Neuronal stem cell (in vitro differentiated cells): ENCODE results near the gene STOML1.
"Not testable (repeated sequence)": the region's sequence is repeated elsewhere in the genome, so short reads cannot be mapped to it uniquely, and the experiment has no call there.

ENCODE experiments used
- DNase-seq: peaks from one replicate; pipeline ENCODE4 v3.0.0-alpha.2; 2013; ENCODE audit warnings: low spot score
- H2AFZ ChIP-seq: one replicate; pipeline ENCODE4 v1.6.1; 2013; ENCODE audit warnings: mild to moderate bottlenecking, low read length, inconsistent platforms
- H2AK5ac ChIP-seq: 2 replicates; pipeline ENCODE4 v1.6.1; 2013; ENCODE audit warnings: low read depth, mild to moderate bottlenecking, inconsistent platforms, low read length, moderate library complexity, mixed read lengths
- H2BK120ac ChIP-seq: 2 replicates; pipeline ENCODE4 v1.6.1; 2013; ENCODE audit warnings: low read depth, mild to moderate bottlenecking, inconsistent platforms, low read length, moderate library complexity, mixed read lengths
- H2BK12ac ChIP-seq: one replicate; pipeline ENCODE4 v1.6.1; 2013; ENCODE audit warnings: low read length, inconsistent platforms
- H2BK15ac ChIP-seq: 2 replicates; pipeline ENCODE4 v1.6.1; 2013; ENCODE audit warnings: mild to moderate bottlenecking, low read length, inconsistent platforms, mixed read lengths
- H2BK5ac ChIP-seq: one replicate; pipeline ENCODE4 v1.6.1; 2013; ENCODE audit warnings: inconsistent platforms, mild to moderate bottlenecking, low read length, moderate library complexity
- H3K14ac ChIP-seq: one replicate; pipeline ENCODE4 v1.6.1; 2013; ENCODE audit warnings: low read length, inconsistent platforms
- H3K18ac ChIP-seq: 2 replicates; pipeline ENCODE4 v1.6.1; 2013; ENCODE audit warnings: low read length, inconsistent platforms
- H3K23ac ChIP-seq: 2 replicates; pipeline ENCODE4 v1.6.1; 2013; ENCODE audit warnings: low read depth, mild to moderate bottlenecking, mixed read lengths, low read length, inconsistent platforms; ENCODE audit not compliant: poor library complexity
- H3K27ac ChIP-seq: replicated peaks from 3 replicates; pipeline ENCODE4 v1.5.1; 2013; ENCODE audit warnings: low read length, inconsistent platforms
- H3K27me3 ChIP-seq, 3 experiments: 2 replicates each; pipeline ENCODE4 v1.6.1; 2013; ENCODE audit warnings: low read length in 3 of 3, mild to moderate bottlenecking in 2 of 3, inconsistent platforms in 1 of 3, low read depth in 1 of 3, mixed read lengths in 1 of 3, moderate library complexity in 1 of 3; ENCODE audit not compliant: control insufficient read depth in 3 of 3, insufficient read depth in 3 of 3
- H3K36me3 ChIP-seq, 2 donors: replicated peaks in 1 of 2; 2 replicates each; pipeline ENCODE4 v1.6.1; 2013; ENCODE audit warnings: low read length in 2 of 2; ENCODE audit not compliant: control insufficient read depth in 2 of 2, insufficient read depth in 2 of 2
- H3K4ac ChIP-seq: 2 replicates; pipeline ENCODE4 v1.6.1; 2013; ENCODE audit warnings: inconsistent platforms, mild to moderate bottlenecking, low read length, moderate library complexity
- H3K4me1 ChIP-seq, 2 donors: 1 replicate in 1 of 2; 2 replicates in 1 of 2; pipeline ENCODE4 v1.6.1; 2013; ENCODE audit warnings: low read length in 2 of 2, low read depth in 1 of 2; ENCODE audit not compliant: control insufficient read depth in 2 of 2, insufficient read depth in 1 of 2
- H3K4me2 ChIP-seq: one replicate; pipeline ENCODE4 v1.6.1; 2013; ENCODE audit warnings: mild to moderate bottlenecking, low read length, inconsistent platforms; ENCODE audit not compliant: insufficient read depth, poor library complexity, severe bottlenecking
- H3K4me3 ChIP-seq, 2 donors: 2 replicates each; pipeline ENCODE4 v1.5.1; 2013; ENCODE audit warnings: low read length in 2 of 2, mild to moderate bottlenecking in 2 of 2, inconsistent platforms in 1 of 2, moderate library complexity in 1 of 2
- H3K79me1 ChIP-seq: one replicate; pipeline ENCODE4 v1.6.1; 2013; ENCODE audit warnings: low read depth, mild to moderate bottlenecking, inconsistent platforms, low read length, moderate library complexity
- H3K9ac ChIP-seq: one replicate; pipeline ENCODE4 v1.6.1; 2013; ENCODE audit warnings: mild to moderate bottlenecking, low read depth, low read length, inconsistent platforms; ENCODE audit not compliant: poor library complexity
- H3K9me3 ChIP-seq, 2 donors: replicated peaks in 1 of 2; 2 replicates each; pipeline versions ENCODE3 to v1.6.1; 2013; ENCODE audit warnings: low read length in 2 of 2, mild to moderate bottlenecking in 2 of 2, inconsistent platforms in 1 of 2, low read depth in 1 of 2, mixed read lengths in 1 of 2, moderate library complexity in 1 of 2; ENCODE audit not compliant: control insufficient read depth in 2 of 2, insufficient read depth in 1 of 2
- H4K8ac ChIP-seq: one replicate; pipeline ENCODE4 v1.6.1; 2013; ENCODE audit warnings: low read depth, mild to moderate bottlenecking, inconsistent platforms, low read length, moderate library complexity
- H4K91ac ChIP-seq: one replicate; pipeline ENCODE4 v1.6.1; 2013; ENCODE audit warnings: low read length, low read depth, mild to moderate bottlenecking, inconsistent platforms; ENCODE audit not compliant: poor library complexity
- WGBS, 2 donors: extraction: QIAGEN DNeasy Blood & Tissue Kit; methylation state at CpG; one replicate each; pipeline ENCODE4 v1.1.7; 2013; ENCODE audit warnings: missing lambda C conversion rate in 2 of 2, mixed read lengths in 1 of 2; ENCODE audit not compliant: insufficient read length in 2 of 2, insufficient replicate concordance in 1 of 2; ENCODE audit errors: extremely low coverage in 2 of 2; 5-methylcytosine and 5-hydroxymethylcytosine counted together

The STOML1 gene

DNA sequence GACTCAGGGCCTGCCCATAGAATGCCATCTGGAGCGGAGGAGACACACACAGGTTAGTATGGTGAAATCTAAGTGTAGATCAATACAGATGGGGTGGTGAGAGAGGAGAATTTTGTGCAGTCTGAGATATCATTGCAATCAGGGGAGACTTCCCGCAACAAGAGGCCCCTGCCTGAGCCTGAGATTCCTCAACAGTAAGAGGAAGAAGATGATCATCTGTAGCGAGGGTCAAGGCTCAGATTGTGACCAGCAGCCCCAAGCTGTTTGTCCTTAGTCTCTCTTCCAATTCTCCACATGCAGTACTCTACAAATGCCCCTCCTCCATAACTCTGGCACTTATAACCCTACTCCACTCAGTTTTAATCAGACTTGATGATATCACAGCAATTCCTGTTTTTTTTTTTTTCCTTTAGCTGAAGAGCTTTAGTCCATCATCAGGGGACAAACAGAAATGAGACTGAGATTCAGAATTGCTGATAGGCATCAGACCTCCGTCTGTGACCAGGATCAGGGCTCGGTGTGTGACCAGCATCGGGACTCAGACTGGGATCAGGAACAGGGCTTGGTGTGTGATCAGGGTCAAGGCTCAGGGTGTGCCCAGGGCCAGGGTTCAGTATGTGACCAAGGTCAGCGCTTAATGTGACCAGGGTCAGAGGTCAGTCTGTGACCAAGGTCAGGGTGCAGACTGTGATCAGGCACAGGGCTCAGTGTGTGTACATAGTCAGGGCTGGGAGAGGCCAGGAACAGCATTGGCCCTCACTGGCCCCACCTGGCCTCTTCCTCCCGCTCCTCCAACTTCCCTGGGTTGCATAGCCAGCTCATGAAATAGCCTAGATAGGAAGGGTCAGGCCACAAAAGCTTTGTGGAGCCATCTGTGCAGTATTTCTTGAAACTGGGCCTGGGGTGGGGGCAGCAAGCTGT lies 51.8 kb downstream of the STOML1 start:
- H4K91ac ChIP-seq, result no peak overlapping the region
- no CpG with 5 or more reads among the region's 8 CpGs for WGBS, 2 donors
- no peak for DNase-seq
- H3K27ac ChIP-seq, result no peak overlapping the region
- H3K36me3 ChIP-seq, result peaks cover 0 to 3% of the 10 kb centered on the region in 2 donors
- no peak overlapping the region for H2BK120ac ChIP-seq
- no peak overlapping the region for H4K8ac ChIP-seq
- peaks cover 0 to 8% (median 0%) of the 10 kb centered on the region in 3 experiments for H3K27me3 ChIP-seq
- H3K4me3 ChIP-seq, result no peak overlapping the region
- no peak overlapping the region for H3K18ac ChIP-seq
- H3K4ac ChIP-seq, result no peak overlapping the region
- no peak overlapping the region for H2BK15ac ChIP-seq
- no peak overlapping the region for H2AK5ac ChIP-seq
- H2AFZ ChIP-seq, result no peak overlapping the region
- H2BK5ac ChIP-seq, result no peak overlapping the region
- no peaks in the 10 kb centered on the region for H3K9me3 ChIP-seq
- no peak overlapping the region for H2BK12ac ChIP-seq
- H3K4me2 ChIP-seq, result no peak overlapping the region
- H3K9ac ChIP-seq, result no peak overlapping the region
- no peak overlapping the region for H3K23ac ChIP-seq
- H3K79me1 ChIP-seq, result peaks cover 6% of the 10 kb centered on the region
- H3K14ac ChIP-seq, result no peak overlapping the region
- H3K4me1 ChIP-seq, result peaks cover 23 to 33% of the 10 kb centered on the region in 2 donors

DNA sequence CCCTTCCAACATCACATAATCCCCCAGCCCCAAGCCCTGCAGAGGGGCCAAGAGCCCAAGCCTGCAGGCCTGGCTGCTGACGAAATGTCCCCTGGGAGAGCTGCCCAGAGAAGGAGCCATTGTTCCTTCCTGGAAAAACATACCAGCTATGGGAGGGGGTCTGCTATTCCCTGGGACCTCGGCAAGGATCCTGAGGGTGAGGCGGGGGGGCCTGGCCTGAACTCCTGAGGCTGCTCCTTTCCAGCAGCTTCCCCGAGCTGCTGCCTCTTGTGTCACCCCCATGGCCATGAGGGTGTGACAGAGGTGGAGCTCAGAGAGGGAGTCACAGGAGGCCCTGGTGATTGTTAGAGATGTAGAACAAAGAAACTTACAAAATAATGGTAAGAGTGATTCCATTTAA lies 53.0 kb downstream of the STOML1 start:
- Histone ChIP-seq H2BK5ac (no peak overlapping the region), H2AK5ac (no peak overlapping the region), H3K27me3 (peaks cover 0 to 8% (median 0%) of the 10 kb centered on the region in 3 experiments), H3K9ac (peak overlapping the region; percentile 21), H4K8ac (no peak overlapping the region), H3K36me3 (peaks cover 0 to 3% of the 10 kb centered on the region in 2 donors), H3K27ac (no peak overlapping the region), H2BK120ac (no peak overlapping the region), H3K4ac (no peak overlapping the region), H3K4me3 (no peak overlapping the region), H3K23ac (no peak overlapping the region), H3K4me2 (no peak overlapping the region), H3K14ac (peak overlapping the region; percentile 39), H2BK12ac (no peak overlapping the region), H4K91ac (no peak overlapping the region), H3K4me1 (peaks cover 23 to 28% of the 10 kb centered on the region in 2 donors), H3K79me1 (peaks cover 6% of the 10 kb centered on the region), H3K9me3 (no peaks in the 10 kb centered on the region), H2BK15ac (no peak overlapping the region), H2AFZ (no peak overlapping the region), H3K18ac (peak overlapping the region; percentile 30)
- WGBS, 2 donors, result no CpG with 5 or more reads among the region's 4 CpGs
- no peak for DNase-seq

DNA sequence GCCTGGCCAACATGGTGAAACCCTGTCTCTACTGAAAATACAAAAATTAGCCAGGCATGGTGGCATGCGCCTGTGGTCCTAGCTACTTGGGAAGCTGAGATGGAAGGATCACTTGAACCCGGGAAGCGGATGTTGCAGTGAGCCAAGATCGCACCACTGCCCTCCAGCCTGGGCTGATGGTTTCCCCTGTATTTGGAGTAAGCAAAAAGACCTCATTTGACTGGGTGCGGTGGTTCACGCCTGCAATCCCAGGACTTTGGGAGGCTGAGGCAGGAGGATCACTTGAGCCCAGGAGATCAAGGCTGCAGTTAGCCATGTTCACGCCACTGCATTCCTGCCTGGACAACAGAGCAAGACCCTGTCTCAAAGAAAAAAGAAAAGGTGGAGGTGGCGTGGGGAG lies 53.6 kb downstream of the STOML1 start:
- H3K9me3 ChIP-seq, H3K4me2 ChIP-seq, H3K79me1 ChIP-seq, H3K27me3 ChIP-seq, H3K4ac ChIP-seq, H2AFZ ChIP-seq, DNase-seq, H2BK12ac ChIP-seq, H2AK5ac ChIP-seq, H3K36me3 ChIP-seq, H3K18ac ChIP-seq, H3K27ac ChIP-seq, H4K8ac ChIP-seq, H2BK5ac ChIP-seq, H3K4me3 ChIP-seq, H3K14ac ChIP-seq, H4K91ac ChIP-seq, H2BK120ac ChIP-seq, H2BK15ac ChIP-seq, H3K23ac ChIP-seq: not testable (repeated sequence)
- Histone ChIP-seq H3K9ac (peak overlapping the region; percentile 22), H3K4me1 (peaks cover 23 to 25% of the 10 kb centered on the region in 2 donors)
- no CpG with 5 or more reads among the region's 8 CpGs for WGBS, 2 donors

DNA sequence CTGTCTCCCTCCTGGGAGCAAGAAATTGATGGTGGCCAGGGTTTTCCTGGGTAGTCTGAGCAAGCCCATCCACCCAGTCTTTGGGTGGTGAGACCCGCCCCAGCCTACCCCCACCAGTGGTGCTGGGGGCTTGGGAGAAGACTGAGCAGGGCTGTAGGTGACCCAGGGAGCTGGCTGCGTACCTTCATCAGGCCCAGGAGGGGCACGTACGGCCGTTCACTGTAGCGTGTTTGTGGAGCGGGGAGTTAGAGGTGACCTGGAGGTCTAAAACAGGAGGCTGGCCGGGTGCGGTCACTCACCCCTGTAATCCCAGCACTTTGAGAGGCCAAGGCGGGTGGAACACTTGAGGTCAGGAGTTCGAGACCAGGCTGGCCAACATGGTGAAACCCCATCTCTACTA lies 54.4 kb downstream of the STOML1 start:
- WGBS, 2 donors, result no CpG with 5 or more reads among the region's 11 CpGs
- Histone ChIP-seq H3K27ac (no peak overlapping the region), H2BK12ac (no peak overlapping the region), H4K91ac (no peak overlapping the region), H2BK15ac (no peak overlapping the region), H3K4ac (no peak overlapping the region), H3K4me3 (no peak overlapping the region), H3K14ac (no peak overlapping the region), H3K4me2 (no peak overlapping the region), H3K9ac (no peak overlapping the region), H2AFZ (no peak overlapping the region), H3K27me3 (peaks cover 0 to 1% (median 0%) of the 10 kb centered on the region in 3 experiments), H3K9me3 (no peaks in the 10 kb centered on the region), H3K23ac (no peak overlapping the region), H2BK120ac (no peak overlapping the region), H2BK5ac (no peak overlapping the region), H3K79me1 (peaks cover 6% of the 10 kb centered on the region), H3K36me3 (no peaks in the 10 kb centered on the region), H3K18ac (peak overlapping the region; percentile 50), H4K8ac (no peak overlapping the region), H3K4me1 (peaks cover 23 to 25% of the 10 kb centered on the region in 2 donors), H2AK5ac (peak overlapping the region; percentile 43)
- DNase-seq, result no peak
